DOHH2 (cell line): ENCODE results near the gene PECR.

Experiments
- H3F3A ChIP-seq: fragments of 200-600 bp; sonication (generic), shearing (Covaris generic); 2 replicates; pipeline ENCODE4 v1.6.0; 2016; ENCODE audit warnings: antibody characterized with exemption, mild to moderate bottlenecking; ENCODE audit not compliant: control insufficient read depth, insufficient read depth
- H3K27ac ChIP-seq: fragments of 200-600 bp; sonication (generic); 2 replicates; pipeline ENCODE4 v1.5.1; 2014; ENCODE audit warnings: low read depth, mild to moderate bottlenecking, low read length, moderate library complexity
- H3K27me3 ChIP-seq: fragments of 200-600 bp; sonication (generic); 2 replicates; pipeline ENCODE4 v1.6.1; 2014; ENCODE audit warnings: mild to moderate bottlenecking, low read length, mixed read lengths; ENCODE audit not compliant: control insufficient read depth
- H3K36me3 ChIP-seq: fragments of 200-600 bp; sonication (generic); 2 replicates; pipeline ENCODE4 v1.6.1; 2014; ENCODE audit warnings: mild to moderate bottlenecking, low read length, moderate library complexity, mixed read lengths; ENCODE audit not compliant: control insufficient read depth
- H3K4me1 ChIP-seq: fragments of 200-600 bp; sonication (generic); 2 replicates; pipeline ENCODE4 v1.6.1; 2014; ENCODE audit warnings: mild to moderate bottlenecking, low read length, mixed read lengths; ENCODE audit not compliant: control insufficient read depth
- H3K4me2 ChIP-seq: fragments of 200-600 bp; sonication (generic); 2 replicates; pipeline ENCODE4 v1.6.0; 2014; ENCODE audit warnings: mild to moderate bottlenecking, low read length, moderate library complexity
- H3K4me3 ChIP-seq: fragments of 200-600 bp; sonication (generic); 2 replicates; pipeline ENCODE4 v1.5.1; 2014; ENCODE audit warnings: mild to moderate bottlenecking, low read length, mixed read lengths
- H3K79me2 ChIP-seq: fragments of 200-600 bp; sonication (generic); 2 replicates; pipeline ENCODE4 v1.6.1; 2014; ENCODE audit warnings: mild to moderate bottlenecking, low read length, mixed read lengths; ENCODE audit not compliant: control insufficient read depth
- H3K9me2 ChIP-seq: fragments of 200-600 bp; sonication (generic); replicated peaks from 2 replicates; pipeline ENCODE4 v1.6.1; 2014; ENCODE audit warnings: mild to moderate bottlenecking, low read length, mixed read lengths; ENCODE audit not compliant: control insufficient read depth
- H3K9me3 ChIP-seq: fragments of 200-600 bp; sonication (generic); 2 replicates; pipeline ENCODE4 v1.6.1; 2014; ENCODE audit warnings: antibody characterized with exemption, low read length, mixed read lengths; ENCODE audit not compliant: control insufficient read depth, insufficient read depth
- H4K20me1 ChIP-seq: fragments of 200-600 bp; sonication (generic); 2 replicates; pipeline ENCODE4 v1.6.0; 2014; ENCODE audit warnings: low read depth, mild to moderate bottlenecking, antibody characterized with exemption, low read length, moderate library complexity; ENCODE audit not compliant: control insufficient read depth, insufficient read depth
- CTCF ChIP-seq: fragments of 200-600 bp; sonication (generic); IDR thresholded peaks from one replicate; pipeline ENCODE4 v1.5.1; 2014; ENCODE audit warnings: antibody characterized with exemption, mild to moderate bottlenecking, low read depth, low read length; ENCODE audit not compliant: poor library complexity, severe bottlenecking
- EZH2phosphoT487 ChIP-seq: fragments of 200-600 bp; sonication (generic); IDR thresholded peaks from 2 replicates; pipeline ENCODE4 v1.6.1; 2017; ENCODE audit warnings: borderline replicate concordance, mild to moderate bottlenecking, antibody characterized with exemption, low read length, moderate library complexity, mixed read lengths

Gene PECR

GRCh38 chr2:216066230-216066629, 15.4 kb downstream of the PECR start:
- TF ChIP-seq CTCF (no peak), EZH2phosphoT487 (no peak)

GRCh38 chr2:216064665-216065064, 16.9 kb downstream of the PECR start:
- Histone ChIP-seq H3K36me3 (no peaks in the 10 kb centered on the region), H3K4me3 (no peak overlapping the region), H3K79me2 (no peaks in the 10 kb centered on the region), H3F3A (no peaks in the 10 kb centered on the region), H3K9me3 (no peaks in the 10 kb centered on the region), H3K27ac (no peak overlapping the region), H3K4me1 (no peaks in the 10 kb centered on the region), H3K9me2 (no peaks in the 10 kb centered on the region), H4K20me1 (no peaks in the 10 kb centered on the region), H3K4me2 (no peak overlapping the region), H3K27me3 (no peaks in the 10 kb centered on the region)
- no peak for TF ChIP-seq CTCF
- TF ChIP-seq EZH2phosphoT487 = no peak

More at GRCh38 chr2:216066230-216066629, 15.4 kb downstream of the PECR start:
- H3K4me3 ChIP-seq = no peak overlapping the region
- H4K20me1 ChIP-seq = no peaks in the 10 kb centered on the region
- H3F3A ChIP-seq = no peaks in the 10 kb centered on the region
- H3K9me2 ChIP-seq = no peaks in the 10 kb centered on the region
- H3K27ac ChIP-seq = no peak overlapping the region
- no peaks in the 10 kb centered on the region for H3K79me2 ChIP-seq
- H3K27me3 ChIP-seq = no peaks in the 10 kb centered on the region; the same call in 1 of the 2 replicates
- no peaks in the 10 kb centered on the region for H3K4me1 ChIP-seq
- no peak overlapping the region for H3K4me2 ChIP-seq
- no peaks in the 10 kb centered on the region for H3K9me3 ChIP-seq
- no peaks in the 10 kb centered on the region for H3K36me3 ChIP-seq

- no peaks in the 10 kb centered on the region for H3K9me2 ChIP-seq
- no peaks in the 10 kb centered on the region for H3F3A ChIP-seq
- TF ChIP-seq EZH2phosphoT487 (no peak), CTCF (no peak)
- H3K4me2 ChIP-seq = no peak overlapping the region
- no peaks in the 10 kb centered on the region for H3K36me3 ChIP-seq
- H3K79me2 ChIP-seq = no peaks in the 10 kb centered on the region
- H3K27me3 ChIP-seq = peaks cover 4% of the 10 kb centered on the region; the same call in 1 of the 2 replicates
- H4K20me1 ChIP-seq = no peaks in the 10 kb centered on the region
- H3K4me3 ChIP-seq = no peak overlapping the region
- H3K4me1 ChIP-seq = no peaks in the 10 kb centered on the region
- H3K9me3 ChIP-seq = no peaks in the 10 kb centered on the region
- H3K27ac ChIP-seq = no peak overlapping the region
These were observed 17.5 kb downstream of the PECR start for GRCh38 chr2:216064014-216064630.
